Common myeloid progenitor, CD34-positive (primary cell): ENCODE results near the gene ARHGEF10L.

Experiments
- CTCF ChIA-PET: fragments of 350-600 bp; sonication (Branson Sonifier 250); formaldehyde crosslinking; loops from one replicate; lab custom pipeline; 2021; ENCODE audit warnings: antibody characterized with exemption; lab: Charles Lee
- POLR2A ChIA-PET: fragments of 350-600 bp; sonication (Branson Sonifier 250); formaldehyde crosslinking; loops from one replicate; lab custom pipeline; 2021; ENCODE audit warnings: antibody characterized with exemption; lab: Charles Lee
- DNase-seq, 3 donors: peaks; one replicate each; pipeline versions ENCODE4 v3.0.0 to v3.0.0-alpha.2; 2013
- H3K27ac ChIP-seq, 2 experiments: 1 replicate in 1 of 2; 2 replicates in 1 of 2; pipeline ENCODE4 v1.7.0; 2013; ENCODE audit warnings: inconsistent platforms in 2 of 2, low read length in 2 of 2, mild to moderate bottlenecking in 2 of 2, low read depth in 1 of 2, moderate library complexity in 1 of 2; ENCODE audit not compliant: severe bottlenecking in 2 of 2, insufficient read depth in 1 of 2, poor library complexity in 1 of 2
- H3K27me3 ChIP-seq, 5 experiments: replicated peaks in 2 of 5; 1 replicate in 3 of 5; 2 replicates in 2 of 5; pipeline versions ENCODE4 v1.6.1 to v1.7.0; 2013; ENCODE audit warnings: low read length in 4 of 5, mild to moderate bottlenecking in 2 of 5, moderate library complexity in 2 of 5, inconsistent platforms in 1 of 5; ENCODE audit not compliant: insufficient read depth in 5 of 5, control insufficient read depth in 4 of 5
- H3K36me3 ChIP-seq, 4 experiments: 1 replicate in 2 of 4; 2 replicates in 2 of 4; pipeline versions ENCODE4 v1.6.1 to v1.7.0; 2013; ENCODE audit warnings: low read length in 3 of 4, control low read depth in 1 of 4, mild to moderate bottlenecking in 1 of 4; ENCODE audit not compliant: control insufficient read depth in 4 of 4, insufficient read depth in 4 of 4
- H3K4me1 ChIP-seq, 4 experiments: 1 replicate in 3 of 4; 2 replicates in 1 of 4; pipeline versions ENCODE4 v1.6.1 to v1.7.1; 2013; ENCODE audit warnings: low read length in 3 of 4, mild to moderate bottlenecking in 3 of 4, control low read depth in 1 of 4, inconsistent platforms in 1 of 4, moderate library complexity in 1 of 4; ENCODE audit not compliant: control insufficient read depth in 4 of 4, insufficient read depth in 4 of 4; ENCODE audit errors: control extremely low read depth in 1 of 4
- H3K4me3 ChIP-seq, 7 experiments: 1 replicate in 4 of 7; 2 replicates in 3 of 7; pipeline versions ENCODE4 v1.5.1 to v1.7.0; 2013; ENCODE audit warnings: mild to moderate bottlenecking in 7 of 7, low read length in 6 of 7, moderate library complexity in 6 of 7, inconsistent platforms in 2 of 7, low read depth in 2 of 7, control low read depth in 1 of 7; ENCODE audit not compliant: insufficient read depth in 4 of 7, control insufficient read depth in 1 of 7; ENCODE audit errors: extremely low read depth in 1 of 7
- H3K9me3 ChIP-seq, 5 experiments: 1 replicate in 4 of 5; 2 replicates in 1 of 5; pipeline versions ENCODE4 v1.6.1 to v1.7.1; 2013; ENCODE audit warnings: low read length in 4 of 5, mild to moderate bottlenecking in 2 of 5, inconsistent platforms in 1 of 5, low read depth in 1 of 5, moderate library complexity in 1 of 5; ENCODE audit not compliant: control insufficient read depth in 4 of 5, insufficient read depth in 2 of 5; ENCODE audit errors: control extremely low read depth in 1 of 5
- WGBS: methylation state at CpG from one replicate; pipeline ENCODE4 v1.1.5; 2013; ENCODE audit not compliant: insufficient coverage; 5-methylcytosine and 5-hydroxymethylcytosine counted together

ARHGEF10L gene

DNA sequence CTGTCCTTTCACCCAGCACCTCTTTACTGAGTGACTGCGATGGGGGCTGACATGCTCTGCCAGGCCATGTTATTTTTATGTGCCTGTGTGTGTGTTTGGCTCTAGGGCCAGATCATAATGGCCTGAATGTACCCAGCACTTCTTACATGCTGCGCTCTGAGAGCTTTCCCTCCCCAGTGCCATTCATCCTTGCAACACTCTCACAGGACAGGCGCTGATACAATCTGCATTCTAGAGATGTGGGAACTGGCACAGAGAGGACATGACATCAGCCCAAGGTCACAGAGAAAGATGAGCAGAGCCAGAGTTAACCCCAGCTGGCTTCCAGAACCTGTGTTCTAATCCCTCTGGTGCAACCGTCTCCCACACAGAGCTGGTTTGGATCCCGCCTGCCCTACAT lies 54.5 kb downstream of the ARHGEF10L start:
- H3K27ac ChIP-seq, result no peak overlapping the region
- no peaks in the 10 kb centered on the region for H3K4me1 ChIP-seq
- POLR2A ChIA-PET, result no interaction called here
- no peak overlapping the region for H3K4me3 ChIP-seq
- CTCF ChIA-PET, result interaction anchor here (1.4 kb wide), 1 partner anchor 13 kb away, joined by 7 read pairs; no protein-coding TSS in a partner anchor
- no peaks in the 10 kb centered on the region for H3K9me3 ChIP-seq
- DNase-seq, result no peak
- H3K27me3 ChIP-seq, result no peaks in the 10 kb centered on the region
- H3K36me3 ChIP-seq, result no peaks in the 10 kb centered on the region
- 100% methylated on average over 4 of the region's 5 CpGs for WGBS

DNA sequence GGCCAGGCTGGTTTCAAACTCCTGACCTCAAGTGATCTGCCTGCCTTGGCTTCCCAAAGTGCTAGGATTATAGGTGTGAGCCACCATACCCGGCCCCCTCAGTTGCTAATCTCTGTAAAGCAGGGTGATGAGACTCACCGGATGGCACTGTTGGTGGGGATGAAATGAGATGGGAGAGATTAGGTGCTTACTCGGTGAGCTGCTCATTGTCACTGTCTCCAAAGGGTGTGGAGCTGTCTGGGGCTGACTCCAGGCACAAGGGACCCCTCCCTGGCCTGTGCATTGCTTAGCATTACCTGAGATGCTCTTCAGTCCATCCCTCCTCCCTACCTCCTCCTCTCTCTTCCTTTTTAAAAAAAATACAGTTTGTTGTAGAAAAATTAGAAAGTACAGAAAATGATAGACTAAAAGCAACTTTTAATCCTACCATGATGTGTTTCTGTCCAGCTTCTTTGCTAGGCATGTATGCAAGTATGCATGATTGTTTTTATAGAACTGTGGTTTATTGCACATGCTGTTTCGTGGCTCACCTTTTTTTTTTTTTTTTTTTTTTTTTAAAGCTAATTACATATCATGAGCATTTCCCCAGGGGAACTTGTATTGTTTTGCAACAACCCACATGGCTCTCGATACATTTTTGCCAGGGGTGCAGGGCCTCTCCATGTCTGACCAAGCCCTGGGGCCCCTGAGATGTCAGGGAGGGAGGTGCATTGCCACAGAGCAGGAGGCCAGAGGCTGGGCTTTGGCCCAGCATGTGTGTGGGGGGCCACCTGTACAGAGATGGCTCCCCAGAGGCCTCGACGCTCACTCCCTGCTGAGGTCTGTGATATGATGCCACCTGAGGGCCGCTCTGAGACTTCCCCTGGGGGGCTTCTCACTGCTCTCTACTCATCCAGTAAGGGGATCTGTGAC lies 55.4 kb downstream of the ARHGEF10L start:
- Histone ChIP-seq H3K4me1 (no peaks in the 10 kb centered on the region), H3K4me3 (no peak overlapping the region), H3K27ac (no peak overlapping the region), H3K9me3 (no peaks in the 10 kb centered on the region), H3K36me3 (no peaks in the 10 kb centered on the region), H3K27me3 (no peaks in the 10 kb centered on the region)
- ChIA-PET CTCF (interaction anchor here (1.4 kb wide), 1 partner anchor 12 kb away, joined by 7 read pairs; no protein-coding TSS in a partner anchor), POLR2A (no interaction called here)
- 91% methylated on average over 4 of the region's 8 CpGs for WGBS
- no peak for DNase-seq

DNA sequence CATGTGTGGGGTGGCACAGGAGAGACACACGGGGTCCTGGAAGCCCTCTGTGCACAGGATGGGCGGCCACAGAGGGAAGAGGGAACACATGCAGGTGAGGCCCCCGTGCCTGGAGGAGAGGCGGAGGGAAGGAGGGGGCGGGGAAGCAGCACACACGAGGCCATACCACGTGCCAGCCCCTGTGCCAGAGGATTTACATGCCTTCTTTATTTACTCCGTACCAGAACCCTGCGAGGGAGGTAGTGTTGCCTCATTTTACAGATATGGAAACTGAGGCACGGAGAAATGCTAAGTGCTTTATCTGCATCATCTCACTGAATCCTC lies 56.1 kb downstream of the ARHGEF10L start:
- DNase-seq, result no peak
- WGBS, result 88% methylated on average over 10 of the region's 10 CpGs
- CTCF ChIA-PET, result interaction anchor here (1.4 kb wide), 1 partner anchor 12 kb away, joined by 7 read pairs; no protein-coding TSS in a partner anchor

DNA sequence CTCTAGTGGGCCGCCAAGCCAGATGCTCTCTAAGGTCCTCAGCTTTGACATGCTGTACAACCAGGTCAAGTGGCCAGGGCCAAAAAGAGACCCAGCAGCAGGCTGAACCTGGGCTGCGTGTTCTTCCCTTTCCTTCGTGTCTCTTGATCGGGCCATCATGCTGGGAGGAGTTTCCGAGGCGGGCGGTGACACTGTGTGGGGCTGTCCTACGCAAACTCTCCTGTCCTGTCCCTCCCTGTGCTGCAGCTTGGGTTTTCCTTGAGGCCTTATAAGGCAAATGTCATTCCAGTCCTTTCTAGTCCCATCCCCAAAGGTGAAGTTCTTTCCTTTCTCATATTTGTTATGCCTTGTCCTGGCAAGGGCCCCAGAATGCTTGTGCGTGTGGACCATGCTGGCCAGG lies 56.7 kb downstream of the ARHGEF10L start:
- no peaks in the 10 kb centered on the region for H3K36me3 ChIP-seq
- no peaks in the 10 kb centered on the region for H3K27me3 ChIP-seq
- no peak overlapping the region for H3K4me3 ChIP-seq
- no peaks in the 10 kb centered on the region for H3K4me1 ChIP-seq
- DNase-seq, result no peak
- CTCF ChIA-PET, result no interaction called here
- POLR2A ChIA-PET, result no interaction called here
- WGBS, result 94% methylated on average over 5 of the region's 9 CpGs
- H3K27ac ChIP-seq, result no peak overlapping the region
- H3K9me3 ChIP-seq, result no peaks in the 10 kb centered on the region

More for the DNA sequence above, 56.1 kb downstream of the ARHGEF10L start:
- POLR2A ChIA-PET, result no interaction called here
- Histone ChIP-seq H3K36me3 (no peaks in the 10 kb centered on the region), H3K27ac (no peak overlapping the region), H3K4me3 (no peak overlapping the region), H3K27me3 (no peaks in the 10 kb centered on the region), H3K9me3 (no peaks in the 10 kb centered on the region), H3K4me1 (no peaks in the 10 kb centered on the region)

DNA sequence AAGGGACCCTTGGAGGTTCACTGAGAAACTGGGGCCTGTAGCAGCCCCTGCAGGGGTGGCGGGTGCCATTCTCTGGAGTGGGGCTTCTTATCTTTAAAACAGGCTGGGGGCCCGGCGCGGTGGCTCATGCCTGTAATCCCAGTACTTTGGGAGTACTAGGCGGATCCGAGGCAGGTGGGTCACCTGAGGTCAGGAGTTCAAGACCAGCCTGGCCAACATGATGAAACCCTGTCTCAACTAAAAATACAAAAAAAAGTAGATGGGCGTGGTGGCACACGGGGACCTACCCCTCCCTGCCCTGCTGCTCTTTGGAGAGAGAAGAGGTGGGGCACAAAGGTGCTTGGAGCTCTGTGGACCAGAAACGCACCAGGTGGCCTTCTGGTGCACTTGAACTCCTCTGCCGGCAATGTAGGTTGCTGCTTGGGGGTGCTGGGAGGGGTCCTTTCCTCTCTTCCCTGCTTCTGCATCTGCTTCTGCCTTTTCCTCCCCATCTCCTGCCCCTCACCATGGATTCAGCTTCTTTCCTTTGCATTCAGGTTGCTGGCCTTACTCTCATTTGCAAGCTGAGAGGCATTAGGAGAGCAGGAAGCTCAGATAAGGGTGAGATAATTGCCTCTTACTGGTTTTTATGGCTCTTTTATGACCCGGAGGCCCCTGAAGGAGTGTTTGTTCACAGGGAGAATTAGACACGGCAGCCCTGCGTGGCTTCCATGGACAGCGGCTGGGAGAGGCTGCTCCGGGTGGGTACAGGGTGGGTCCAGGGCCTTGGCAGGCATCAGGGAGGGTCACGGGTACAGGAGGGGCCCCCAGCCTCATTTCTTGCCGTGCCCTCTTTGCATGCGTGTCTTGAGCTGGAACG lies 57.4 kb downstream of the ARHGEF10L start:
- Histone ChIP-seq H3K4me1 (no peaks in the 10 kb centered on the region), H3K27me3 (peaks cover 0 to 1% (median 0%) of the 10 kb centered on the region in 5 experiments), H3K9me3 (no peaks in the 10 kb centered on the region), H3K36me3 (no peaks in the 10 kb centered on the region), H3K4me3 (no peak overlapping the region), H3K27ac (no peak overlapping the region)
- CTCF ChIA-PET, result interaction anchor here (2.7 kb wide), 1 partner anchor 10 kb away, joined by 13 read pairs; no protein-coding TSS in a partner anchor
- 71% methylated on average over 17 of the region's 19 CpGs for WGBS
- POLR2A ChIA-PET, result no interaction called here
- DNase-seq, result no peak

DNA sequence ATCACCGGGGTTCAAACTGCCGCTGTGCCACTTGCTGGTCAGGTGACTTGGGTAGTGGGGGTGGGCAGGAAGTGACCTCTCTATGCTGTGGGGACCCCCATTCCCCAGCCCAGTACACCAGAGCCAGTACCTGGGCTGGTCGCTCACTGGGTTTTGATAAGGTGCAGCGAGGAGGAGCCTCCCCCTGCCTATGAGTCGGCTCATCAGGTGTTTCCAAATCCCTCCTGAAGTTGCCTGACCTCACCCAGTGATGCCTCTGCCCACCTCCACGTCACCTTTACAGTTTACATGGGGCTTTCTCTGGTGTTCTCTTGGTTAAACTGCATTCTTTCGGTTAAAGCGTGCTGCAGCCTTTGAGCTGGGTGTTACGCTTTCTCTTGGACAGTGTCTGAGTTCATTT lies 58.2 kb downstream of the ARHGEF10L start:
- Histone ChIP-seq H3K4me3 (no peak overlapping the region), H3K27me3 (peaks cover 0 to 1% (median 0%) of the 10 kb centered on the region in 5 experiments), H3K27ac (no peak overlapping the region), H3K36me3 (no peaks in the 10 kb centered on the region), H3K4me1 (no peaks in the 10 kb centered on the region), H3K9me3 (no peaks in the 10 kb centered on the region)
- CTCF ChIA-PET, result interaction anchor here (2.7 kb wide), 1 partner anchor 9 kb away, joined by 13 read pairs; no protein-coding TSS in a partner anchor
- 87% methylated on average over 8 of the region's 9 CpGs for WGBS
- POLR2A ChIA-PET, result no interaction called here
- no peak for DNase-seq
